ENCODE results near the gene NINJ2.
A peak's percentile ranks its signal among the peaks of the same experiment; 100 is the strongest.

The NINJ2 gene

GRCh38 chr12:664779-665092, 1.5 kb upstream of the NINJ2 start:
- Histone ChIP-seq H3K4me1 (ENCODE audit: low read length) (peaks cover 86% of the 10 kb centered on the region), H3K9me3 (ENCODE audit: insufficient read depth, low read length) (no peaks in the 10 kb centered on the region; the same call in 1 of the 2 replicates), H4K20me1 (ENCODE audit: insufficient read depth, low read length) (no peaks in the 10 kb centered on the region), H3K79me2 (ENCODE audit: low read length) (no peaks in the 10 kb centered on the region), H3K4me3 (ENCODE audit: low read length) (no peak overlapping the region), H3K27ac (ENCODE audit: low read length) (no peak overlapping the region), H3K36me3 (replicated peaks; ENCODE audit: low read depth, low read length) (peaks cover 1% of the 10 kb centered on the region), H3K9ac (ENCODE audit: low read length) (0 out of 2 replicates have a peak overlapping the region, but pooled peaks have one; percentile 3), H3K4me2 (ENCODE audit: low read length) (peak overlapping the region; percentile 74), H3K27me3 (ENCODE audit: low read depth, low read length) (no peaks in the 10 kb centered on the region), H2AFZ (ENCODE audit: low read depth, low read length) (peak overlapping the region; percentile 23; the same call in 1 of the 2 replicates)
- TF ChIP-seq EZH2phosphoT487 (IDR thresholded peaks at IDR 0.05; ENCODE audit: low read depth) = no peak
- no peak for TF ChIP-seq CTCF (IDR thresholded peaks at IDR 0.05; ENCODE audit: low read depth, low read length)

GRCh38 chr12:664075-664778, 982 bp upstream of the NINJ2 start:
- Histone ChIP-seq H4K20me1 (ENCODE audit: insufficient read depth, low read length) (no peaks in the 10 kb centered on the region), H3K79me2 (ENCODE audit: low read length) (no peaks in the 10 kb centered on the region), H3K9ac (ENCODE audit: low read length) (peak overlapping the region; percentile 59; the same call in 1 of the 2 replicates), H3K36me3 (replicated peaks; ENCODE audit: low read depth, low read length) (peaks cover 5% of the 10 kb centered on the region), H3K4me1 (ENCODE audit: low read length) (peaks cover 86% of the 10 kb centered on the region), H3K27me3 (ENCODE audit: low read depth, low read length) (no peaks in the 10 kb centered on the region), H3K4me3 (ENCODE audit: low read length) (peak overlapping the region; percentile 72), H2AFZ (ENCODE audit: low read depth, low read length) (peak overlapping the region; percentile 23; the same call in 1 of the 2 replicates), H3K9me3 (ENCODE audit: insufficient read depth, low read length) (no peaks in the 10 kb centered on the region), H3K4me2 (ENCODE audit: low read length) (peak overlapping the region; percentile 74), H3K27ac (ENCODE audit: low read length) (no peak overlapping the region)
- TF ChIP-seq CTCF (IDR thresholded peaks at IDR 0.05; ENCODE audit: low read depth, low read length) (no peak), EZH2phosphoT487 (IDR thresholded peaks at IDR 0.05; ENCODE audit: low read depth) (no peak)

- no peaks in the 10 kb centered on the region for H3K79me2 ChIP-seq (ENCODE audit: low read length)
- H3K27ac ChIP-seq (ENCODE audit: low read length) = peak overlapping the region; percentile 34
- peak overlapping the region; percentile 72 for H3K4me3 ChIP-seq (ENCODE audit: low read length)
- no peaks in the 10 kb centered on the region for H3K9me3 ChIP-seq (ENCODE audit: insufficient read depth, low read length)
- no peaks in the 10 kb centered on the region for H3K27me3 ChIP-seq (ENCODE audit: low read depth, low read length)
- peaks cover 5% of the 10 kb centered on the region for H3K36me3 ChIP-seq (replicated peaks; ENCODE audit: low read depth, low read length)
- no peaks in the 10 kb centered on the region for H4K20me1 ChIP-seq (ENCODE audit: insufficient read depth, low read length)
- peak overlapping the region; percentile 59 for H3K9ac ChIP-seq (ENCODE audit: low read length)
- peak overlapping the region; percentile 88 for H2AFZ ChIP-seq (ENCODE audit: low read depth, low read length)
- no peak for TF ChIP-seq EZH2phosphoT487 (IDR thresholded peaks at IDR 0.05; ENCODE audit: low read depth)
- no peak for TF ChIP-seq CTCF (IDR thresholded peaks at IDR 0.05; ENCODE audit: low read depth, low read length)
- H3K4me2 ChIP-seq (ENCODE audit: low read length) = peak overlapping the region; percentile 74
- peaks cover 82% of the 10 kb centered on the region for H3K4me1 ChIP-seq (ENCODE audit: low read length)
These were observed 516 bp downstream of the NINJ2 start for GRCh38 chr12:662566-663292.

GRCh38 chr12:661720-662486, 1.3 kb downstream of the NINJ2 start:
- Histone ChIP-seq H3K4me3 (ENCODE audit: low read length) (peak overlapping the region; percentile 72), H3K9ac (ENCODE audit: low read length) (no peak overlapping the region), H3K9me3 (ENCODE audit: insufficient read depth, low read length) (no peaks in the 10 kb centered on the region), H3K79me2 (ENCODE audit: low read length) (no peaks in the 10 kb centered on the region), H3K4me1 (ENCODE audit: low read length) (peaks cover 74% of the 10 kb centered on the region), H4K20me1 (ENCODE audit: insufficient read depth, low read length) (no peaks in the 10 kb centered on the region), H3K27me3 (ENCODE audit: low read depth, low read length) (no peaks in the 10 kb centered on the region), H3K27ac (ENCODE audit: low read length) (peak overlapping the region; percentile 34; the same call in 1 of the 2 replicates), H3K36me3 (replicated peaks; ENCODE audit: low read depth, low read length) (peaks cover 5% of the 10 kb centered on the region), H3K4me2 (ENCODE audit: low read length) (peak overlapping the region; percentile 74), H2AFZ (ENCODE audit: low read depth, low read length) (no peak overlapping the region)
- no peak for TF ChIP-seq EZH2phosphoT487 (IDR thresholded peaks at IDR 0.05; ENCODE audit: low read depth)
- no peak for TF ChIP-seq CTCF (IDR thresholded peaks at IDR 0.05; ENCODE audit: low read depth, low read length)

All from OCI-LY3 (cell line).